Measurements from ENCODE around the gene TRAPPC5.

The TRAPPC5 gene

DNA sequence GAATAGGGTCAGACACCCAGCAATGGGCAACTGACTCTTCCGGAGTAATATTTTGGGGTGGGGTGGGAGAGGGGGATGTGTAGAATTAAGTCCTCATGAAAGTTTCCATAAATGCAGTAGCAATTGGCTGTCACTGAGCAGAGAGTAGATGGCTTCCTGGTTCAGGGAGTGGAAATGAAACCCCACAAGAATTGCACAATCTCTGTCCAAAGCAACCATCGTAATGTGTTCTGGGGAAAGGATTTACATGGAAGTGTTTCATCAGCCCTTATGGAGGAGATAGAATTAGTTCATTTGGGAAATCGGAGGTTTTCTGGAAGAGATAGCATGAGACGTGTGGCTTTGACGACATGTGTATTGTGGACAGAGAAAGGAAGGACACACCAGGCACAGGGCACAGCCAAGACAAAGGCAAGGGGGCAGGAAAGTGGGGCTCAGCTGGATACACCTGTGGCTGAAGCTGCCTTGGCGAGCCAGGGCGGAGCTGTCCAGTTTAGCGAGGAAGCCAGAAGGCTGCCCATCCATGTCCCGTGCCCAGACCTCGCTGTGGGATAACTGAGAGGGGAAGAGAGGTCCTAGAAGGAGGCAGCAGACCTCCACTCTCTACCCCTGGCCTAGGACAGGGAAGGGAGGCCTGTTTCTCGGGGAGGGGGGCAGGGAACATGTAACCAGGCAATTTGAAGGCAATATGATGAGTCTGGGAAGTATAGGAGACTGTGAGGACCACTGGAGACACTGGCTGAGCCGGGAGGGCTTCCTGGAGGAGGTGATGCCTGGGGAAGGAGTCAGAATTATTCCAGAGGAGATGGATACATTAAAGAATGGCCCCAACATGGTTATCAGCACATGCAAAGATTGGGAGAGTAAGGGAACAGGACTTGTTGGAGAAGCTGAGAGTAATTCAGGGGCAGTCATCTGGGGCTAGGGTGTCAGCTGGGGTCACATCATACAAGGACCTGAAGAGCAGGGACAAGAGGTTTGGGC lies 53.9 kb downstream of the TRAPPC5 start:
- no peak for DNase-seq

DNA sequence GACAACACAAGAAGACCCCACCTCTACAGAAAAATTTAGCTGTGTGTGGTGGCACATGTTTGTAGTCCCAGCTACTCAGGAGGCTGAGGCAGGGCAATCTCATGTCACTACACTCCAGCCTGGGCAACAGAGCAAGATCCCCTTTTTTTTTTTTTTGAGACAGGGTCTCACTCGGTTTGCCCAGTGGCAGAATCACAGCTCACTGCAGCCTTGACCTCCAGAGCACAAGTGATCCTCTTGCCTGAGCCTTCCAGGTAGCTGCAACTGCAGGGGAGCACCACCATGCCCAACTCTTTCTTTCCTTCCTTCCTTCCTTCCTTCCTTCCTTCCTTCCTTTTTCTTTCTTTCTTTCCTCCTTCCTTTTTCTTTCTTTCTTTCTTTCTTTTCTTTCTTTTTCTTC lies 55.5 kb downstream of the TRAPPC5 start:
- DNase-seq, result no peak

DNA sequence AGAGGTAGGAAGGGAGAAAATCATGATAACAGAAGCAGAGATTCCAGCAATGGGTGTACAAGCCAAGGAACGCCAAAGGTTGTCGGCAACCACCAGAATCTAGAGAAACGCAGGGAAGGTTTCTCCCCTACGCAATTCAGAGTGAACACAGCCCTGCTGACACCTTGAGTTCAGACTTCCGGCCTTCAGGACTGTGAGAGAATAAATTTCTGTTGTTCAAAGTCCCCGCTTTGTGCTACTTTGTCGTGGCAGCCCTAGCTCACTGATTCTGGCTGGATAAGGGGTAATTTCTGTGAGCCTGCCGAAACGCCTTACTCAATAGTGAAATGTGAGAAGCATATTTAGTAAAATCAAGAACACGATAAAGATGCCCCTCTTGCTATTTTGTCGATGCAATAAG lies 56.6 kb downstream of the TRAPPC5 start:
- DNase-seq, result no peak

Data from hematopoietic multipotent progenitor cell treated with erythropoietin and hydrocortisone succinate and interleukin-3 and kit ligand, for 8 days (in vitro differentiated cells).